Retinal pigment epithelial cell (primary cell): ENCODE data around the gene NMNAT2.
"Not testable (repeated sequence)": the region's sequence is repeated elsewhere in the genome, so short reads cannot be mapped to it uniquely, and the experiment has no call there.

Experiments used
- DNase-seq: peaks from one replicate; pipeline ENCODE4 v3.0.0-alpha.2; 2010; ENCODE audit warnings: low read depth
- H3K4me3 ChIP-seq: 2 replicates; pipeline ENCODE4 v1.5.1; 2011; ENCODE audit warnings: mild to moderate bottlenecking, low read length, control low read depth, moderate library complexity
- CTCF ChIP-seq: conservative IDR thresholded peaks from 2 replicates; pipeline ENCODE4 v1.5.1; 2011; ENCODE audit warnings: low read depth, low read length, control low read depth, inconsistent platforms

Gene NMNAT2

GRCh38 chr1:183404476-183404875, 13.7 kb downstream of the NMNAT2 start:
- no peak for DNase-seq
- no peak overlapping the region for H3K4me3 ChIP-seq
- TF ChIP-seq CTCF = no peak

GRCh38 chr1:183403498-183403897, 14.7 kb downstream of the NMNAT2 start:
- no peak for DNase-seq
- no peak overlapping the region for H3K4me3 ChIP-seq
- no peak for TF ChIP-seq CTCF

GRCh38 chr1:183401565-183401964, 16.6 kb downstream of the NMNAT2 start:
- not testable (repeated sequence) for H3K4me3 ChIP-seq, DNase-seq

- H3K4me3 ChIP-seq = no peak overlapping the region
- no peak for TF ChIP-seq CTCF
- no peak for DNase-seq
Observed at GRCh38 chr1:183394435-183394834, 23.7 kb downstream of the NMNAT2 start.

GRCh38 chr1:183391863-183392262, 26.3 kb downstream of the NMNAT2 start:
- no peak for TF ChIP-seq CTCF
- DNase-seq = no peak
- no peak overlapping the region for H3K4me3 ChIP-seq

GRCh38 chr1:183390561-183390960, 27.6 kb downstream of the NMNAT2 start:
- H3K4me3 ChIP-seq = no peak overlapping the region
- DNase-seq = no peak
- no peak for TF ChIP-seq CTCF

GRCh38 chr1:183388735-183389134, 29.4 kb downstream of the NMNAT2 start:
- TF ChIP-seq CTCF = no peak
- DNase-seq = no peak
- H3K4me3 ChIP-seq = no peak overlapping the region
